Stimulated activated CD4-positive, alpha-beta T cell treated with anti-CD3 and anti-CD28 coated beads, Interleukin-4, amount 100 ng/mL, for 24 hours (primary cell): Measurements from ENCODE around the gene SSBP3.

Experiments
- DNase-seq: peaks from one replicate; pipeline ENCODE4 v3.0.0-alpha.2; 2020

The SSBP3 gene

DNA sequence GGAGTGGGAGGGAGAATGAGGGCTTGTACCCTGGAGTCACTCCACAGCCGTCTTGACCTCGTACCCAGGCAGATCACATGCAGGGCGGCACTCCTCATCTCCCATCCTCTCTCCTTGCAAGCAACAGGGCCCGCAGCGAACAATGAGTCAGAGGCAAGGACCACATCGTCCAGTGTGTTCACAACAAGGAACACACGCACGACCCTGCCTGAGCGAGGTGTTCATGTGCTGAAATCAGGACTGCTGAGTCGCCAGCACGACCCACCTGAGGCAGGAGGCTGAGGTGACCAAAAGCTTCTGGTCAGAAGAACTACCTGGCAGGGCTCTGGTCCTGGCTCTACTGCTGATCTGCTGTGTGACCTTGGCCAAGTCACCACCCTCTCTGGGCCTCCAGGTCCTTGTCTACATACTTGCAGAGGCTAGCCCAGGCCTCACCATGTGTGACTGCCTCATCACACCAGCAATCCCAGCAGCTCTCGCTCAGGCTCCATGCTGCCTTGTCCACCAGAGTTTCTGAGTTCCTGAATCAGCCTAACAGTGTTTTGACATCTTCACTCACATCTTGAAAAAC is 78.0 kb downstream of the SSBP3 start:
- no peak for DNase-seq

DNA sequence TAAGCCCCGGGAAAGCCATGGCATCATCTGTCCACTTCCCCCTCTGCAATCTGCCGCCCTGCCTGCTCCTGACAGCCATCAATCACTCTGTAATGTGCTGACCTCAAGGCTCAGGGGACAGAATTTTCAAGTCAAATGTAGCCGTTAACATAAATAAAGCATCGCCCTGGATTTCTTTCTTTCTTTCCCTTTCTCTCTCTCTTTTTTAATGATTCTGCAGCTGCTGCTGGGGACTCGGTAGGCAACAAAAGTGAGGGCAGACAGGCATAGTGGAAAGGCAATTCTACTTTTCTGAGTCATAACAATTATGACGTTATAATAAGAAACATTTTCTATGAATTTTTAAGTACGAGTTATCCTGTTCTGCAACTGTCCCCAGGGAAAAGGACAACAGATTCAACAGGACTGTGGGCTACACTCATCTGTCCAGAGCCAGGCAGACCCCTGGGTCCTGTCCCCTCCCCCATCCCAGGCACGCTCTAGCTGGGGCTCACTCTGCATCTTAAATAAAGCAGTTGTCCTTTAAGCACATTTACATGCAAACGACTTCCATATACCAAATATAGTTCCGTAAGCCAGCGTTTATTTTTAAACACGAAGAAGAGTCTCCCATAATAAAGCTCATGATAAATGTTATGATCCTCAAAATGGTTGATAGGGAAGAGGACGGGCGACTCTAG is 78.7 kb downstream of the SSBP3 start:
- no peak for DNase-seq

DNA sequence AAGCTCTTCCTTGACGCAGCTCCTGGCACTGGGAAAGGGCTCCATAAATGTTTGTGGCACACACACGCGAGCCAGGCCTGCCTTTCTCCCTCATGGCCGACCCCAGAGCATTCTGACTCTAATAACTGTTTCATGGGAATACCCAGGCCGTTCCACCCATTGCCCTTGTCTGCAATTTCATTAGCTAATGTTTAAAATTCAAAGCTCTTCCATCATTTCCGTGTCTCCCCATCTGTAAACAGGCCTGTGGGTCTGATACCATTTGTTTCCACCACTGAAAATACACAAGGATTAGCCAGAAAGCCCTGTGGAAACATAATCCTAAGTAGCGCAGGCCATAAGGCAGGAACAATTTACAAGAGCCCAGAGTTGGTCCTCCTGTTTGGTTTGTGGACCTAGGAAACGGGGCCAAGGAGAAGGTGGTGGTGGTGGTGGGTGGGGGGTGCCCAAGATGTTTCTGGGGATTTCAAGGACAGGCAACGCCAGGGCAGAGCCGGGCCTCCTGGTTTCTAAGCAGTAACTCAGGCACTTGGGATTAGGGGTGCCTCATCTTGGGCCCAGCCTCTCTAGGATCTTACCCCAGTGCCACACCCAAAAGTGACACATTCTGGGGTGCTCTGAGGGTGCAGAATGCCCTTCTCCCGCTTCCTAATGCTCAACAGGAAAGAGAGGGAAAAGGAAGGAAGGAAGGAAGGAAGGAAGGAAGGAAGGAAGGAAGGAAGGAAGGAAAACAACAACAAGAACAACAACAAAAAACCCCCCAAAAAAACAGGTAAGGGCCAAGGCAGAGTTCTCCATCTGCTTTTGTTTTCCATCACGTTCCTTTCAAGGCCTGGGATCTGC is 79.4 kb downstream of the SSBP3 start:
- DNase-seq, result no peak

DNA sequence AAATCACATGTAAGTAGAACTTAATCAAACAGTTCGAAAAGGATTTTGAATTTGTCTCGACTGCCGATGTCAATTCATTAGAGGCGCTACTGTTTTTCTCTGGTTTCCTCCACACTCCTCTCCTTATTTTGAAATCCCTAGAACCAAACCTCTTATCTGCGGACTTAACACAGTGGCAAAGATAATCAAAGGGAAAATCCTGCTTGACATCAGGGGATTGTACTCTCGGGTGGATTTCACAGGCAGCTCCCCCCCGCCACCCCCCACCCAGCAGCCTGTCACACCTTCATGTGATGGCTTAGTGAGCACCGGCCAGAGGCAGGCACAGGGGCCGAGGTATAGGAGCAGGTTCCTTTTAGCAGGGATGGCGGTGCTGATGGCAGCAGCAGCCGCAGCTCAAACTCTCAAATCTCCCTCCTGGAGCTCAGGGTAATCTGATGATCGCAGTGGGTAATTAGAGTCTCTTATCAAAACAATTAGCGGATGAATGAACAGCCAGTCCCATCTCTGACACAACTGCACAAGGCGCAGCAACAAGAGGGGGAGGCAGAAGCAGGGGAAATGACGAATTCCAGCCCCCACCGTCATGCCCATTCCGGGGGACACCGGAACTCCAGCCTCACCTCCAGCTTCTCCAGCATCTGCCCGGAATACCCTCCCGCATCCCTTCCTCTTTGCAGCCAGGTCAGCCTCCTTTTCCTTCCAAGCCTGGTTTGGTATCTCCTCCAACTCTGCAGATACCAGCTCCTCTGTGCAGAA is 80.3 kb downstream of the SSBP3 start:
- DNase-seq, result no peak

DNA sequence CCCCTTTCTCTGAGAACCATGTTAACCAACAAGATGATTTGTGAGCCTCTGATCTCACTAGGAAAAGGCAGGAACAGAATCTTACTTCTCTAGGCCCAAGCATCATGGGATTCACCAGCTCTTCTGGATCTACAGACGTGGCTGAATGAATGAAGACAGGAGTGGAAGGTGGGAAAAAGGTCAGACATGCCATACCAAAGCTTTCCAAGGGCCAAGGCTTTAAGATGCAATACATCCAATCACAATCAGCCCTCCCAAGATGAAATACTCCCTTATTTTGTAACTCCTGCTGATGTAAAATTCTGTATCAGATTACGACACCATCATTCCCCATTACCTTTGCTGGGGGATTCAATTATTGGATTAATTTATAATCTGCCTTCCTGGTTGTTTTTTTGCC is 80.9 kb downstream of the SSBP3 start:
- no peak for DNase-seq

DNA sequence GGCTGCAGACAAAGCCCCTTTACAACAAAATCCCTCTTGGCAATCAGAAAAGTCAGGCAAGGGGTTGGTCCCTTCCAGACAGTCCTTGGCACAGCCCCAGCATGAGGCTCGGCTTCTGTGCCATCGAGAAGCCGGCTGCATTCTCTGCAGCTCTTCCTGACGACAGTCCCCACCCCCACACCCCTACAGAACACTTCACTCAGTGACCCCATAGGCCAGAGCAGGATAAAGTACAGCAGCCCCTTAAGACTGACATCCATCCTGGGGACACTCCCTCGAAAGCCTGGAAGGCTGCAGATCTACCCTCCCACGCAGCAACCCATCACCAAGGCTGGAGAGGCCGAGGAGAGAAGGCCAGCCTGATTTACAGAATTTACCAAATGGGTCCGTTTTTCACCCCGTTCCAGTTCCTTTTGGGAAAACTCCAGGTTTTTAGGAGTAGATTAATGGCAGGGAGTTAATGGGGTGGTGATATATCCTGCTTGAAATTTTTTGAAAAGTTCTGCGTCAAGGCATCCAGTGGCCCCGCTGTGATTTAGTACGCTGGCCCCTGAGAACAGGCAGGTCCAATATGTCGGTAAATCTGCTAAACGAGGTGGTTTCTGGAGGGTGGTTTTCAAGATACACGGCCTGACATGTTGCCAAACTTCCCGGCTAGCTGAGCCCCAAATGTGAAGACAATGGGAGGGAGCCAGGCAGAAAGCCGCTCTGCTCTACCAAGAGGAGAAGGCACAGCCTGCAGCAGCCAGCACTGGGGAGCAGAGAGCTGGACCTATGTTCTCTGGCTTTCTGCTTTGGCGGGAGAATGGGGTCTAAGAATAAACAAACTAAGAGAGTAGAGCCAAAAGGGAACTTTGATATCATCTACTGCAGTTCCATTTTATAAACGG is 81.7 kb downstream of the SSBP3 start:
- no peak for DNase-seq

DNA sequence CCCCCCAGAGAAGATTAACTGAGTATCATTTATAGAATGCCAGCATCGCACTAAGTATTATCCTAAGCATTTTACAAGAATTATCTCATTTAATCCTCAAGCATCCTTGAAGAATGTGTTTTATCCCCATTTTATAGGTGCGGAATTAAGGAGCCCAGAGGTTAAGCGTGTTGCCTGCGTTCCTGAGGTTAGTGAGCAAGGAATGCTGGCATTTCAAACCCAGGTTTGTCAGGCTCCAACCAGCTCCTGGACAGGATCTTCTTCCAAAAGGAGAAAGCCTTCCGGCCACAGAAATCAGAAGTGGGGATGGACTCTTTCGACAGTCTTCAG is 82.3 kb downstream of the SSBP3 start:
- DNase-seq, result no peak

DNA sequence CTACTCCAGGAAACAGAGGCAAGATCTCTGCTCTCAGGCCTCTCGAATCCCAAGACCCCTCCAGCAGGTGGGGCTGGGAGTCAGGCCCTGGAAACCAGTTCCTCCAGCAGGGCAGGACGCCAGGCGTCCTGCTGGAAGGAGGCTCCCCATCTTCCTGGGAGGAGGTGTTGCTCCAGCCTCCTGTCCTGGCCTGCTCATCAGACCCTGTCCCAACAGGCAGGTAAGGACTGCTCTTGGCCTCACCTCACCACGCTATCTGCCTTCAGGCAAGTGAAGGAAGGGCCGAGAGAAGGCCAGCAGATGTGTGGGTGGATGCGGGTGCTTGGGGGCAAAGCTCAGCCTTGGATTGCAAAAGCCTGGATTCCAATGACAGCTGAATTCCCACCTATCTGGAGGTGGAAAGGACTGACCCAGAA is 82.9 kb downstream of the SSBP3 start:
- DNase-seq, result no peak

DNA sequence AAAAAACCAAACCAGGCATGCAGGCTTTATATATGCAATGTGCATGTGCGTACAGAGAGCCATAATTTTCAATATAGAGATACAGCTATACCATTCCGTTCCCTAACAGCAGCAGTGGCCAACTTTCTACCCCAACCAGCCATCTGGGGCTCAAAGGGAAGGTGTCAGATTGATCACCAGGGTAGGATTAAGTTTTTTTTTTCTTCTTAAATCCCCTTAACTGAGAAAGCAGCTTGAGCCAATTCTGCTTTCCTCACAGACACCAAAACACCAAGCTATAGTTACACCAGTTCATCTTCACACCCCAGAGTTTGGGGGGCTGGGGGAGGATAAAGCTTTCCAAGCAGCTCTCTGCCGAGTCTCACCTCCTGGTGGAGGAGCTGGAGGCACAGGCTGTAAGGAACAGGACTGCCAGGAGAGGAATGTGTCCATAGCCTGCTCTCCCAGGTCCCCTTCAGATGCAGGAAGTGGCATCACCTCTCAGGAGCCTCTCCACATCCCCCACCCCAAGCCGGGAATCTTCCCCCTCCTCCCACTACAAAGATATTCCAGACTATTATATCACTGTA is 87.9 kb downstream of the SSBP3 start:
- DNase-seq, result no peak

DNA sequence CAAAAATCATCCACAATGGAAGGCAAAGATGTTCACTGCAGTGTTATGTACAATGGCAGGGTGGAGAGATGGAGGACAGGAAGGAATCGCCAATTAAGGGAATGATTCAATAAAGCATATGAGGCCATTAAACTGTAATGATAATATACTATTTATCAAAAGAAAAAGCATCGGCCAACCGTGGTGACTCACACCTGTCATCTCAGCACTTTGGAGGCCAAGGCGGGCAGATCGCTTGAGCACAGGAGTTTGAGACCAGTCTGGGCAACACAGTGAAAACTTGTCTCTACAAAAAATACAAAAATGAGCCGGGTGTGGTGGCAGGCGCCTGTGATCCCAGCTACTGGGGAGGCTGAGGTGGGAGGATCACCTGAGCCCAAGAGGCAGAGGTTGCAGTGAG is 89.1 kb downstream of the SSBP3 start:
- DNase-seq, result no peak

DNA sequence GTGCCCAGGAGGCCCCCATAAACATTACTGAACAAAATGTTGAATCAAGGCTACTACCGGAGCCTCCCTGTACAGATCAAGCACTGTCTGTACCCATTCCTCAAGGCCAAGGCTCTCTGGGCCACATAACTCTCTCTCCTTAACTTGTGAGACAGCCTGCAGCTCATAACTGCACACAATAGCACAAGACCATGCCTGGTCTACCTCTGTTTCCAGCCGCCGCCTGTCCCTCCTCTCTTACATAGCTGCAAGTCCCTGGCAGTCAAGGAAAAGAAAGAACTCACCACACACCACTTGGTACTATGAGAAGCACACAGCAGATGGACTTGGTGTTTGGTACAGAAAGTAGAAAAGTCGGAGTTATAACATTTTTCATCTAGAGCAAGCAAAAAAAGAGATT is 91.1 kb downstream of the SSBP3 start:
- DNase-seq, result no peak

DNA sequence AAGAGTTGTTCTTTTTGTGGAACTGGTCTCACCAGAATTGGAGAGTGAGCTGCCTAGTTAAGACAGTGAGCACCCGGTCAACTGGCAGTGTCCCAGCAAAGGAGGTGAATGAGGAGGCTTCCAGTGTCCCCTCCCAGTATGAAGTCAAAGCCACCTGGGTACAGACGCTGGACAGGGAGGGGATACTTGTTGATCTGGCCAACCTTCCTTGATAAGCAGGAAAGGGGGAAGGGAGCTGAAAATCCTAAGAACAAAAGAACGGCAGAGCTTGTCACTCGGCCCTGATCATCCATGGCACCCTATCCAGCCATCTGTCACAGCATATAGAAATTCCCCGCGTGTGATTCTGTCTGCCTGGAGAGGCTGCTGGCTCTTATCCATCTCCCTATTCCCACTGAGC is 91.5 kb downstream of the SSBP3 start:
- DNase-seq, result no peak

DNA sequence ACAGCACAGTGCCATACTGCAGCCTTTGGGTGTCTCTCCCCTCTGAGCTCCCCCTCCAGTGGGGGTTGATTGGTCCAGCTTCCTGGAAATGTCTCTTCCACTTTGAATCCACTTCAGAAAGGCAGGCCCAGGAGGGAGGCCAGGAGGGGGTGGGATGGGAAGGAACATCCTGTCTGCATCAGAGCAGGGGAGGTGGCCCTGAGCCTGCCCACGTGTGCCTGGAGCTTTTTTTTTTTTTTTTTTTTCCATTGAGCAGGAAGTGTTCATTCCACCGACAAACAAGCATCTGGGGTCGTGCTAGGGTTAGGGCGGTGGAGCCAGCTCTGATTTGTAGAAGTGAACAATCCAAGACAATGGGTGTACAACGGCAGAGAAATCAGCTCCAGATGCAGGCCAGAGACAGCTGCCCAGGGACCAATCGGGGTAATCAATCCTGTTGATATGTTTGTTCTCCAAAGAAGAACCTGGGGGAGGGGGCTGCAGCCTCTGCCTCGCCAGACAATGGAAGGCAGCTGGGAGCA is 93.3 kb downstream of the SSBP3 start:
- DNase-seq, result no peak

DNA sequence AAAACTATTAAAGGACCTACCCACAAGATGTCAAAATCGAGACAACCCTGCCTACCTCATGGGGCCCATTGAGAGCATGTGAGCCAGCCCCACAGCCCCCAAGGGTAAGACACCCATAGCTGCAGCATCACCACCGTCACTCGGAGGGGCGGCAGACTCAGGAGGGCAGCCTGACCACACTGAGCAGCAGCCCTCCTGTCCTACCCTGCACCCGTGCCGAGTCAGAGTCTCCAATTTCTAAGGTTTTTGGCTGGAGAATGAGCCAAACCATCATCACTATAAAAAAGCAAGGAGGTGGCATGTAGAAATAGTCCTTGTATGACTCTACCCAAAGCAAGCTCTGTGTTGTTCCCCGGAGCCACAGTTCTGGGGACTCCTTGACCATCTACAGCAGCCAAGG is 94.7 kb downstream of the SSBP3 start:
- DNase-seq, result no peak

DNA sequence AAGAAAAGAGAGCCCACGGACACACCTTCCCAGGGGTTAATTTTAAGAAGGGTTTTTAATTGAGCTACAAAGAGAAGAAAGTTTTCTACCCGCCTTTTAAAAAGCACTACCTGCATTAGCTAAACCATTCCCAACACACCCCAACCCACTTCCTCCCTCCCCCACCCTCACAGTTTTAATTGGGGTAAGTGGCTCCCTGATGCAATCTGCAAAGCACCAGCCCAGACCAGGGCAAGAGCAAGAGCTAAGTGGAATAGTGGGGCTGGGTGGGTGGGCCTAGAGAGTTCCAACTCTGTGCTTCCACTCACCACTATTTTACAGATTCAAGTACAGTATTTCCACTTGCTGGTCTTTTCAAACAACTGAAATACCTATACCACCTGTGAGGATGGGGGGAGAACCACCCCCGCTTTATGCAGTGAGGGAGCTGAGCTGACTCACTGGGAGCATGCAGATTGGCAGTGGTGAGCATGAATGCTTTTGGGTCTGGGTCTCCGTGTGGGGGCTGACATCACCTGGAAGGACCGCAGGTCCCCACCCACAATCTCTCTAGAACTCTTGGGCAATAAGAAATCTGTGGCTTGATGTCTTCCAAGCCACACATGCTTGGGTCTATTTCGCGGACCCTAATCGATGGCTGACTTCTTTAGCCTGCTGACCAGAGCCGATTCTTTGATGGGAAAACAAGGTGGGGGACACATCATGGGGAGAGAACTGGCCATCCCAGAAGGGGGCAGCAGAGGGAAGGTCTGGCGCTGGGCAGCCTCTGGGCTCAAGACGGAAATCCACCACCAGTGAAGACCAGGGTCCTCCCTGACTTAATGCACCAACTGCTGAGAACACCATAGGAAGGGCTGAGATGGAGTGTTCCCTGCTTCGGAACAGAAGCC is 95.5 kb downstream of the SSBP3 start:
- no peak for DNase-seq

DNA sequence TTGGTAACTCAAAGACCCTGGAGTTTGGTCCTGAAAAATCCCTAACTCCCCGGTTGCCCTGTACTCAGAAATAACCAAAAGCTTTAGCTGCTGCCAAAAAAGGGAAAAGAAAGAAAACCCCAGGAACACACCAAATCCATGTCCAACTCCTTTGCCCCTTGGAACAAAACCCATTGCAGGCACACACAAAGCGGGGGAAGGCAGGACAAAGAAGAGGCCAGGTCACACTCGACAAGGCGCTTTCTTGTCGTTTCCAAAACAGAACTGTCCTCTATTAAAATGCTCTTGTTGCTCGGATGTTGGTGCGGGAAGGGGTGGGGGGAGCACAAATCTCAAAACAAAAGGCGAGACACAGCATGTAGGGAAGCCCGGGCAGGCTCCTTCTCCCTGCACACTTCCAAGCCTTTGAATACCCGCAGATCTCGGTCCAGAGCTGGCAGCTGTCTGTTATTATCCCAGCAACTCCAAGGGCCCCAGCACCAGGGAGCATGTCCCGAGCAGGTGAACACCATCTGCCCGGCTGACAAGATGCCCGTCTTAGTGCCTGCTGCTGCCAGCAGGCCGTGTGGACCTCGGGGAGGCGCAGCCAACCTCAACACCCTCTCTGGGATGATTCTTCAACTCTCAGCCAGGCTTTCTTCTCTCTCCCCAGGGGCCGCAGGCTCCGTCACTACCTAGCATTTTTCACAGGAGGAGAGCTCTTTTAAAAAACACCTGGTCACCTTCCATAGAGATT is 96.4 kb downstream of the SSBP3 start:
- DNase-seq, result no peak

DNA sequence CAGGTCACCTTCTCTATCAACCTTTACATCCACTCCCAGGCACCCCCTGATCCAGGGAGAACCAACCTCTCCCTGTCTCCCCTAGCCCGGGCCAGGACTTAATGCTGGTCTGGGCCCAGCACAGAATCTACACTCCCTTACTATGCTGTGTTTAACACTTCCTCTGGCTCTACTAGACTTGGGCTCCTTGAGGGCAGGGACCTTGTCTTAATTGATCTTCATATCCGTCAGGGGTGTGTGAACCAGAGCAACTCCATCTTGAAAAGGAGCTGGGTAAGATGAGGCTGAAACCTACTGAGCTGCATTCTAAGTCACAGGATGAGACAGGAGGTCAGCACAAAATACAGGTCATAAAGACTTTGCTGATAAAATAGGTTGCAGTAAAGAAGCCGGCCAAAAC is 98.9 kb downstream of the SSBP3 start:
- no peak for DNase-seq

DNA sequence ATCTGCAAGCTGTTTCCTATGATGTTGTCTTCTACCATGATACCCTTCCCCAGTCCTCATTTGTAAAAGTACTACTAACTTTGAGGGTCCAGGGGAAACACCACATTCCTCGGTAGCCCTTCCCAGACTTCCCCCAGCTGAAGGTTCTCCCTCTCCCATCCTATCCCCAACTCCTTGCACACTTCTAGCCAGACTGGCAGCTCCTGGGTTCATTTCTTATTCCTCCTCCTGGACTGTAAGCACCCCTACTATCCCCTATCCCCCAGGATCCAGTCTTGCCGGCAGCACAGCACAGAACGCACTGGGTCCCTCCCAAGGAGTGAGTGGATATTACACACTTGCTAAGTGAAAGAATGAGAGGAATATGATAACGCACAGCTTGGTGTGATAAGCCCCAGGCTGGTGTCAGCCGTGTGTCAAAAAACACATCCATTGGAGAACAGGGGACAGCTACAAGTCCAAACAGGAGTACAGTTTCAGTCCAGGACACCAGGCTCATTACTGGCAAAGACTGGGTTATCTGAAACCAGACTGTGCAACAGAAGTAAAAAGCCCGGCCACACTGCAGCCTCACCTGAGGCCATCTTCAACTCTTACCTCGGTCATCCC is 100.2 kb downstream of the SSBP3 start:
- DNase-seq, result no peak

DNA sequence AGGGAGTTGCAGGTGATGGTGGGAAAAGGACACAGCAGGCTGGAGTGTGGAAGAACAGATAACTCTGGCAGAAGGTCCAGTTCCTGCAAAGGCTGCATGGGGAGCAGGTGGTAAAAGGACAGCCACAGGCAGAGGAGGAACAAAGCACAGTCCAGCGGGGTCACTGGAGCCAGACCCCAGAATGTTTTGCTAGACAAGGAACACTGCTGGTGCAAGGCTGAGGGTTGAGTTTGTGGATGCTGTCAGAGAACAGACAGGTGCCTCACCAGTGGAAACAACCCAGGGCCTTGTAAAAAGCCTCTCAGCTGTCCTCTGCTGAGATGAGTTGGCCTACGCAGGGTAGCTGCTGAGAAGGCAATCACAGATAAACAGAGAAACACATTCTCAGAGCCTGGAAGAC is 101.7 kb downstream of the SSBP3 start:
- no peak for DNase-seq
